ENCODE results near the gene MGST1.

DNA sequence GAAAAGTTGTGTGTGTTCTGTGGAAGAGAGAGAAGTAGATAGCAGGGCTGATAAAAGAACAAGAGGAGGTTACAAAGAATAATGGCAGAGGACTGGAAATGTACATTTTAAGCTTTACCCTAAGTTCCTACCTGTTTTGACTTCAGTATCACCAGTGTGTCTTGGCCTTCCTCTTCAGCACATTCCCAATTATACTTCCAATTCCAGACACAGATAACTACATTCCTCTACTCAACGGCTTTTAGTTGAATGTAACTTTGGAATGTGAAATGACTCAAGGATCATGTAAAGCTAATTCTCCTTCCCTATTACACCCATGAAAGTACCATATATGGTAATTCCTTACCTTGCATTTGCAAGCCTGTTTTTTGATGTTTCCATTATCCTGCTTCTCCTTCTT lies 5.0 kb downstream of the MGST1 start:
- no peak for TF ChIP-seq GATA3 (IDR thresholded peaks at IDR 0.05; ENCODE audit: low read depth, low read length)
- no peak for TF ChIP-seq GATA2 (IDR thresholded peaks at IDR 0.05; ENCODE audit: low read depth, low read length)
